Panc1 (cell line): ENCODE data around the gene POLR3E. TPM values are rescaled to one million over a fixed set of nuclear protein-coding genes. Genes with fewer than 3 reads are reported as not detected.

Experiments used
- ATAC-seq: fragments of 200-7000 bp; cut with Tn5 transposase; 2 replicates; pipeline ENCODE4 v1.9.1; 2020; ENCODE audit warnings: mild to moderate bottlenecking, moderate library complexity
- BruUV-seq: library from RNA; stranded (reverse); fragments of 400-500 nt; replicated peaks from 2 replicates; lab custom pipeline; 2021; lab: Mats Ljungman, UMichigan
- CTCF ChIA-PET: fragments of 300-600 bp; sonication (Branson Sonifier 250); formaldehyde crosslinking; loops from one replicate; lab custom pipeline; 2022; ENCODE audit warnings: antibody characterized with exemption; lab: Charles Lee
- POLR2A ChIA-PET: fragments of 300-600 bp; sonication (Branson Sonifier 250); formaldehyde crosslinking; loops from one replicate; lab custom pipeline; 2022; ENCODE audit warnings: antibody characterized with exemption; lab: Charles Lee
- DNase-seq: peaks from one replicate; pipeline ENCODE4 v3.0.0-alpha.2; 2010; ENCODE audit warnings: low read depth, low spot score
- H3K27ac ChIP-seq: 2 replicates; pipeline ENCODE4 v1.5.1; 2011; ENCODE audit warnings: mild to moderate bottlenecking, low read length, inconsistent platforms
- H3K27me3 ChIP-seq: fragments of 200-500 bp; sonication (Bioruptor generic); 2 replicates; pipeline ENCODE4 v1.6.0; 2014; ENCODE audit warnings: low read length, inconsistent platforms; ENCODE audit not compliant: control insufficient read depth, insufficient read depth
- H3K36me3 ChIP-seq: fragments of 200-500 bp; sonication (Bioruptor generic); 2 replicates; pipeline ENCODE4 v1.5.1; 2014; ENCODE audit warnings: inconsistent platforms, mild to moderate bottlenecking, low read length, moderate library complexity; ENCODE audit not compliant: control insufficient read depth, insufficient read depth
- H3K4me1 ChIP-seq: 2 replicates; pipeline ENCODE4 v1.5.1; 2011; ENCODE audit warnings: inconsistent platforms, mild to moderate bottlenecking, low read length, moderate library complexity; ENCODE audit not compliant: control insufficient read depth, insufficient read depth
- H3K4me3 ChIP-seq, 2 experiments: 2 replicates each; pipeline ENCODE4 v1.5.1; 2011 to 2012; ENCODE audit warnings: low read depth in 2 of 2, low read length in 2 of 2, mild to moderate bottlenecking in 2 of 2, inconsistent platforms in 1 of 2, moderate library complexity in 1 of 2
- H3K9me3 ChIP-seq: fragments of 200-500 bp; sonication (Bioruptor generic); 2 replicates; pipeline ENCODE4 v1.5.1; 2014; ENCODE audit warnings: low read depth, mild to moderate bottlenecking, inconsistent platforms, low read length, moderate library complexity; ENCODE audit not compliant: control insufficient read depth, insufficient read depth
- POLR2AphosphoS5 ChIP-seq: IDR thresholded peaks from 2 replicates; pipeline ENCODE4 v1.6.1; 2012; ENCODE audit warnings: mild to moderate bottlenecking, low read depth, low read length, moderate library complexity
- SIN3A ChIP-seq: IDR thresholded peaks from 2 replicates; pipeline ENCODE4 v1.6.1; 2012; ENCODE audit warnings: low read depth, mild to moderate bottlenecking, low read length, moderate library complexity, borderline replicate concordance; ENCODE audit not compliant: insufficient read depth
- TCF7L2 ChIP-seq: IDR thresholded peaks from 2 replicates; pipeline ENCODE4 v1.6.1; 2011; ENCODE audit warnings: mild to moderate bottlenecking, low read depth, low read length, inconsistent platforms
- in situ Hi-C: cut with HindIII; loops from 2 replicates; pipeline ENCODE4 v1.10.0; 2016; ENCODE audit warnings: low sequenced_read_pairs, low pct_unique_long_range_greater_than_20kb
- intact Hi-C: fragments of 100-400 bp; cut with micrococcal nuclease; formaldehyde crosslinking; loops from one replicate; pipeline ENCODE4 v1.10.0; 2022; ENCODE audit not compliant: unreplicated experiment
- total RNA-seq: library from RNA; stranded (reverse); gene quantifications from one replicate; pipeline ENCODE4 v1.2.1, GENCODE V29; 2021; ENCODE audit not compliant: unreplicated experiment
- TF ChIP-seq, protein P1 (sequence below), 2 experiments: IDR thresholded peaks; 2 replicates each; pipeline ENCODE4 v1.6.1; 2011 to 2012; ENCODE audit warnings: low read depth in 2 of 2, control low read depth in 1 of 2, low read length in 1 of 2, mild to moderate bottlenecking in 1 of 2, moderate library complexity in 1 of 2; ENCODE audit not compliant: insufficient read depth in 1 of 2
- TF ChIP-seq, protein P2 (sequence below): fragments of 450-650 bp; IDR thresholded peaks from 2 replicates; pipeline ENCODE4 v1.5.1; 2017; ENCODE audit warnings: mild to moderate bottlenecking

POLR3E gene
- total RNA-seq, 1 experiment from 2014 or later: 45.2 TPM

DNA sequence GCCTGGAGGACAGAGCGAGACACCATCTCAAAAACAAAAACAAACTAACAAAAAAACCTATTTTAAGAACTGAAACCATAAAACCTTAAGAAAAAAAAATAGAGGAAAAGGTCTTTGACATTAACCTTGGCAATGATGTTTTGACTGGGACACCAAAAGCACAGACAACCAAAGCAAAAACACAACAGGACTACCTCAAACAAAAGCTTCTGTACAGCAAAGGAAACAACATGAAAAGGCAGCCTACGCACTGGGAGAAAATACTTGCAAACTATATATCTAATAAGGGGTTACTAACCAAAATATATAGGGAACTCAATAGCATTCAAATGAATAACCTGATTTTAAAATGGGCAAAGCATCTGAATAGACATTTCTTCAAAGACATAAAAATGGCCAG lies 44.9 kb downstream of the POLR3E start:
- in situ Hi-C loops: no loop called here

DNA sequence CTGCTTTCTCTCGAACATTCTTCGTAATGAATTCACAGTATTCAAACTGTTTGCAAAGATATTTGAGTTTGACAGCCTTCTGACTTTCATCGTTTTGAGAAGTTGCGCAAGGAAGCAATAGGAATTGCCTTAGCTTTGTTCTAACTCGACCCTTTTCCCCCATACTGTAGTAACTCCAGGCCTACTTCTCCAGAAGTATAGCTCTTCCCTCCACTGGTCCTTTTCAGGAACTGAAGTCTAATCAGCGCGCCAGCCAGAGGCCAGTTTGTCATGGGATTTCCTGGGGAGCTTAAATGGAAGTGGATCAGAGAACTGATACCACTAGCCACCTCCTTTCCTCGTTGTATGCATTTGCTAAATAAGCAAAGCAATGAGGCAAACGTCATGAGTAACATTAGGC lies 49.3 kb downstream of the POLR3E start:
- TSS peak; percentile 45 for BruUV-seq
- intact Hi-C loops (no loop called here), in situ Hi-C loops (no loop called here)
- Histone ChIP-seq H3K4me1 (no peaks in the 10 kb centered on the region), H3K27ac (no peak overlapping the region), H3K27me3 (no peaks in the 10 kb centered on the region), H3K4me3 (no peak overlapping the region), H3K36me3 (peaks cover 20% of the 10 kb centered on the region; the same call in 1 of the 2 replicates), H3K9me3 (no peaks in the 10 kb centered on the region)
- no peak for DNase-seq
- no peak for ATAC-seq
- TF ChIP-seq POLR2AphosphoS5 (no peak), TCF7L2 (no peak), SIN3A (no peak)
- TF ChIP-seq, protein P1, sequence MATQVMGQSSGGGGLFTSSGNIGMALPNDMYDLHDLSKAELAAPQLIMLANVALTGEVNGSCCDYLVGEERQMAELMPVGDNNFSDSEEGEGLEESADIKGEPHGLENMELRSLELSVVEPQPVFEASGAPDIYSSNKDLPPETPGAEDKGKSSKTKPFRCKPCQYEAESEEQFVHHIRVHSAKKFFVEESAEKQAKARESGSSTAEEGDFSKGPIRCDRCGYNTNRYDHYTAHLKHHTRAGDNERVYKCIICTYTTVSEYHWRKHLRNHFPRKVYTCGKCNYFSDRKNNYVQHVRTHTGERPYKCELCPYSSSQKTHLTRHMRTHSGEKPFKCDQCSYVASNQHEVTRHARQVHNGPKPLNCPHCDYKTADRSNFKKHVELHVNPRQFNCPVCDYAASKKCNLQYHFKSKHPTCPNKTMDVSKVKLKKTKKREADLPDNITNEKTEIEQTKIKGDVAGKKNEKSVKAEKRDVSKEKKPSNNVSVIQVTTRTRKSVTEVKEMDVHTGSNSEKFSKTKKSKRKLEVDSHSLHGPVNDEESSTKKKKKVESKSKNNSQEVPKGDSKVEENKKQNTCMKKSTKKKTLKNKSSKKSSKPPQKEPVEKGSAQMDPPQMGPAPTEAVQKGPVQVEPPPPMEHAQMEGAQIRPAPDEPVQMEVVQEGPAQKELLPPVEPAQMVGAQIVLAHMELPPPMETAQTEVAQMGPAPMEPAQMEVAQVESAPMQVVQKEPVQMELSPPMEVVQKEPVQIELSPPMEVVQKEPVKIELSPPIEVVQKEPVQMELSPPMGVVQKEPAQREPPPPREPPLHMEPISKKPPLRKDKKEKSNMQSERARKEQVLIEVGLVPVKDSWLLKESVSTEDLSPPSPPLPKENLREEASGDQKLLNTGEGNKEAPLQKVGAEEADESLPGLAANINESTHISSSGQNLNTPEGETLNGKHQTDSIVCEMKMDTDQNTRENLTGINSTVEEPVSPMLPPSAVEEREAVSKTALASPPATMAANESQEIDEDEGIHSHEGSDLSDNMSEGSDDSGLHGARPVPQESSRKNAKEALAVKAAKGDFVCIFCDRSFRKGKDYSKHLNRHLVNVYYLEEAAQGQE (IDR thresholded peaks at IDR 0.05; ENCODE audit: insufficient read depth in 1 of 2, low read depth in 2 of 2, low read length in 1 of 2): no peak
- TF ChIP-seq, protein P2, sequence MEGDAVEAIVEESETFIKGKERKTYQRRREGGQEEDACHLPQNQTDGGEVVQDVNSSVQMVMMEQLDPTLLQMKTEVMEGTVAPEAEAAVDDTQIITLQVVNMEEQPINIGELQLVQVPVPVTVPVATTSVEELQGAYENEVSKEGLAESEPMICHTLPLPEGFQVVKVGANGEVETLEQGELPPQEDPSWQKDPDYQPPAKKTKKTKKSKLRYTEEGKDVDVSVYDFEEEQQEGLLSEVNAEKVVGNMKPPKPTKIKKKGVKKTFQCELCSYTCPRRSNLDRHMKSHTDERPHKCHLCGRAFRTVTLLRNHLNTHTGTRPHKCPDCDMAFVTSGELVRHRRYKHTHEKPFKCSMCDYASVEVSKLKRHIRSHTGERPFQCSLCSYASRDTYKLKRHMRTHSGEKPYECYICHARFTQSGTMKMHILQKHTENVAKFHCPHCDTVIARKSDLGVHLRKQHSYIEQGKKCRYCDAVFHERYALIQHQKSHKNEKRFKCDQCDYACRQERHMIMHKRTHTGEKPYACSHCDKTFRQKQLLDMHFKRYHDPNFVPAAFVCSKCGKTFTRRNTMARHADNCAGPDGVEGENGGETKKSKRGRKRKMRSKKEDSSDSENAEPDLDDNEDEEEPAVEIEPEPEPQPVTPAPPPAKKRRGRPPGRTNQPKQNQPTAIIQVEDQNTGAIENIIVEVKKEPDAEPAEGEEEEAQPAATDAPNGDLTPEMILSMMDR: no peak
- ChIA-PET POLR2A (interaction anchor here (1.0 kb wide), 1 partner anchor 9 kb away, joined by 3 read pairs; no protein-coding TSS in a partner anchor), CTCF (no interaction called here)

More for the DNA sequence above, 44.9 kb downstream of the POLR3E start:
- CTCF ChIA-PET: no interaction called here
- no peak for ATAC-seq
- DNase-seq: no peak
- TF ChIP-seq, protein P1 (IDR thresholded peaks at IDR 0.05; ENCODE audit: insufficient read depth in 1 of 2, low read depth in 2 of 2, low read length in 1 of 2): no peak
- TF ChIP-seq, protein P2: no peak
- TF ChIP-seq POLR2AphosphoS5 (no peak), SIN3A (no peak), TCF7L2 (no peak)
- Histone ChIP-seq H3K4me1 (no peaks in the 10 kb centered on the region), H3K9me3 (no peaks in the 10 kb centered on the region; the same call in 1 of the 2 replicates), H3K27me3 (no peaks in the 10 kb centered on the region), H3K36me3 (peaks cover 7% of the 10 kb centered on the region; the same call in 1 of the 2 replicates), H3K27ac (no peak overlapping the region), H3K4me3 (no peak overlapping the region)
- POLR2A ChIA-PET: no interaction called here
- BruUV-seq: no TSS peak
- intact Hi-C loops: no loop called here
